ENCODE results near the gene SPNS1. TPM values are rescaled to one million over a fixed set of nuclear protein-coding genes. Genes with fewer than 3 reads are reported as not detected.
"Not testable (repeated sequence)": the region's sequence is repeated elsewhere in the genome, so short reads cannot be mapped to it uniquely, and the experiment has no call there.

Gene SPNS1
- total RNA-seq, 1 experiment from 2014 or later, result 22.1 TPM

DNA sequence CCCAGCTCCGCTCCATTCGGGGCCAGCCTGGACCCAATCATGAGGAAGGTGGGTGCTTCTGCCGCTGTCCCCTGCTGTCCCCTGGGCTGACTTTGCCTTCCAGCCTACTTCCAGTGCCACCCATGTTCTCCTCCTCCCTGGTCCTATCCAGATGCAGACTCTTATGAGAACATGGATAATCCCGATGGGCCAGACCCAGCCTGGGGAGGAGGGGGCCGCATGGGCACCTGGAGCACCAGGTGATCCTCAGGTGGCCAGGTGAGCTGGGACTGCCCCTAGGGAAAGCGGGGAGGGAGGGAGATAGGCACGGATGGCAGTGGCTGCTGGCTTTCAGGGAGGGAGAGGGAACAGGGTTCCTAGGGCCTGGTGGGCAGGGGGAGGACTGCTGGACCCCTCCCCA lies 35.9 kb upstream of the SPNS1 start:
- no peak for DNase-seq
- Histone ChIP-seq H3K4me3 (no peak overlapping the region), H3K9me3 (replicated peaks) (no peaks in the 10 kb centered on the region), H3K4me1 (no peaks in the 10 kb centered on the region), H3K36me3 (no peaks in the 10 kb centered on the region), H3K27me3 (no peaks in the 10 kb centered on the region), H3K27ac (no peak overlapping the region)

DNA sequence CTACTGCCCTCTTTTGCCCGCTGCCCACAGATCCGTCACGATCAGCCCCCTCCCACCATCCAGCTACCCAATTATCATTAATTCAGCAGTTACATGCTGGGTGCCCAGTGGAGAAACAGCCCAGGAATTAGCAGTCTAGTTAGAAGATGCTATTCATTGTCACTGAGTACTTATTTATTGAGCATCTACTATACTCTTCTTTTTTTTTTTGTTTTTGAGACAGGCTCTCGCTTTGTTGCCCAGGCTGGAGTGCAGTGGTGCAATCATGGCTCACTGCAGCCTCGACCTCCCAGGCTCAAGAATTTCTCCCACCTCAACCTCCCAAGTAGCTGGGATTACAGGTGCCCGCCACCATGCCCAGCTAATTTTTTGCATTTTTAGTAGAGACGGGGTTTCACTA lies 34.8 kb upstream of the SPNS1 start:
- H3K27ac ChIP-seq; H3K4me1 ChIP-seq; DNase-seq; H3K27me3 ChIP-seq; H3K9me3 ChIP-seq (replicated peaks); H3K4me3 ChIP-seq; H3K36me3 ChIP-seq: not testable (repeated sequence)

DNA sequence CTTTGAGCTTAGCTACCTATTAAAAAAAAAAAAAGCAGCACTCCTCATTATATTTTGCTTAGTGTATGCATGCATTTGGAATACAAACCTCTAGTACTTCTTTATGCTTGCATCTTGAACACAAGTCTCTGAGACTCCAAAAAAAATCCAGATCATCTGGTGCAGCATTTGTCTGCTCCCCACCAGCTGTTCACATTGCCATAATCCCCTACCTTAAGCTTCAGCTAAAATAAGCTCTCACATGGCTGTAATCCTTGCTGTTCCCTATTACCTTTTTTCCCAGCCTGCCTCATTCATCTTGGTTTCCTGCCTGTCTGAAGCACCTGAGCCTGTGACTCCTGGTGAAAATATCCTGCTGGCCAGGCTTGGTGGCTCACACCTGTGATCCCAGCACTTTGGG lies 31.3 kb upstream of the SPNS1 start:
- Histone ChIP-seq H3K4me1 (no peaks in the 10 kb centered on the region), H3K36me3 (no peaks in the 10 kb centered on the region), H3K4me3 (no peak overlapping the region), H3K9me3 (replicated peaks) (no peaks in the 10 kb centered on the region), H3K27ac (no peak overlapping the region), H3K27me3 (no peaks in the 10 kb centered on the region)
- peak in 1 of 2 experiments; percentile 44 for DNase-seq

DNA sequence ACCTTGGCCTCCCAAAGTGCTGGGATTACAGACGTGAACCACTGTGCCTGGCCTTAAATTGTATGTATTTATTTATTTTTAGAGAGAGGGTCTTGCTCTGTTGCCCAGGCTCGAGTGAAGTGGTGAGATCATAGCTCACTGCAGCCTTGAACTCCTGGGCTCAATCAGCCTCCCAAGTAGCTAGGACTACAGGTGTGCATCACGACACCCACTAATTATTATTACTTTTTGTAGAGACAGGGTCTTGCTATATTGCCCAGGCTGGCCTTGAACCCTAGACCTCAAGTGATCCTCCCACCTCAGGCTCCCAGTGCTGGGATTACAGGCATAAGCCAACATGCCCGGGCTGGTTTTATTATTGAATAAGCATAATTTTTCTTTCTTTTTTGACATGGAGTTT lies 27.9 kb upstream of the SPNS1 start:
- H3K4me3 ChIP-seq, result no peak overlapping the region
- no peak for DNase-seq
- H3K9me3 ChIP-seq (replicated peaks), result no peaks in the 10 kb centered on the region
- H3K27ac ChIP-seq, result no peak overlapping the region
- no peaks in the 10 kb centered on the region for H3K36me3 ChIP-seq
- no peaks in the 10 kb centered on the region for H3K27me3 ChIP-seq
- H3K4me1 ChIP-seq, result no peaks in the 10 kb centered on the region

DNA sequence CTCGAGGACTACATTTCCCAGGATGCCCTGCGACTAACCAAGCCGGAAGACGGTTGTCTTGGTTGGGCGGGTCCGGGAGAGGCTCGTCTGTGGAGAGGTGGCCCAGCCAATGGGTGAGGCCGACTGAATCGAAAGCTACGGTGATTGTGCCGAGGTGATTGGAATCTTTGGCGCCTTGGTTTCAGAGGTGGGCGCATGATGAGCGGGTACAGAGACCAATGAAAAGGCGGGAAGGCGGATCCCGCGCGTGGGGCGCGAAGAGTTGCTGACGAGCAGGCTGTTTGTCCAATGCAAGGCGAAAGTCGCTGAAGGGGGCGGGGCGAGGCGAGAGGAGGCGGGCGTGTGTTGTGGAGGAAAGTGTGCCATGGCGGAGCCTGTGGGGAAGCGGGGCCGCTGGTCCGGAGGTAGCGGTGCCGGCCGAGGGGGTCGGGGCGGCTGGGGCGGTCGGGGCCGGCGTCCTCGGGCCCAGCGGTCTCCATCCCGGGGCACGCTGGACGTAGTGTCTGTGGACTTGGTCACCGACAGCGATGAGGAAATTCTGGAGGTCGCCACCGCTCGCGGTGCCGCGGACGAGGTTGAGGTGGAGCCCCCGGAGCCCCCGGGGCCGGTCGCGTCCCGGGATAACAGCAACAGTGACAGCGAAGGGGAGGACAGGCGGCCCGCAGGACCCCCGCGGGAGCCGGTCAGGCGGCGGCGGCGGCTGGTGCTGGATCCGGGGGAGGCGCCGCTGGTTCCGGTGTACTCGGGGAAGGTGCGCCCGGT lies 23.7 kb upstream of the SPNS1 start, which contains the start of gene NFATC2IP:
Gene NFATC2IP, plus strand, starts transcription at position 290 of the 762 bp plus-strand sequence. Its CDS starts 75 bp downstream, at position 365.
- peak; percentile 99 for DNase-seq
- no peaks in the 10 kb centered on the region for H3K27me3 ChIP-seq
- H3K36me3 ChIP-seq, result peaks cover 15% of the 10 kb centered on the region

DNA sequence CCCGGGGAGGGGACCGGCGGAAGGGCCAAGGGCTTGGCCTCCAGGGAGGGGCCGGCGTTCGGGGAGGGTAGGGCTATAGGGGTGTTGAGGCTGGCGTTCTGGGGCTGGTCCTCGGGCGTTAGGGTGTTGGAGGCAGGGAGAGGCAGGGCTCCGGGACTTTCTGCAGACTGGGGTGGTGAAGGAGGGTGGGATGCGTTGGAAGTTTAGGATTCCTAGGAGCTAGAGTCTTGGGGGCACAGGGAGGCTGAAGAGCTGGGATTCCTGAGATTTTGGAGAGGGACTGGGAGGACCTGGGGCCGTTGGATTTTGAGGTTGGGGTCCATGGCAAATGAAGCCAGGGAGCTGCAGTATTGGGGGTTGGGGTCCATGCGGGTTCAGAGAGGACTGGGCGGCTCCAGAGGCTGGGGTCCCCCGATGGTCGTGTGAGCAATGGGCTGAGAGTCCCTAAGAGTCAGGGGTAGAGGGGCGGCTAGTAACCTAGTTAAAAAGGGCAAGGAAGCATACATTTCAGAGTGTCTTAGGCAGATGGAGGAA lies 23.1 kb upstream of the SPNS1 start:
- no peaks in the 10 kb centered on the region for H3K4me1 ChIP-seq
- DNase-seq, result peak; percentile 26 to 28
- peak overlapping the region; percentile 87 for H3K4me3 ChIP-seq
- peaks cover 18% of the 10 kb centered on the region for H3K36me3 ChIP-seq
- H3K27ac ChIP-seq, result peak overlapping the region; percentile 53
- no peaks in the 10 kb centered on the region for H3K27me3 ChIP-seq
- H3K9me3 ChIP-seq (replicated peaks), result no peaks in the 10 kb centered on the region

More for the DNA sequence above, 23.7 kb upstream of the SPNS1 start, which contains the start of gene NFATC2IP:
- Histone ChIP-seq H3K4me3 (peak within 1 kb of the TSS; percentile 87), H3K27ac (peak within 1 kb of the TSS; percentile 53), H3K4me1 (no peaks in the 10 kb centered on the region), H3K9me3 (replicated peaks) (no peaks in the 10 kb centered on the region)

DNA sequence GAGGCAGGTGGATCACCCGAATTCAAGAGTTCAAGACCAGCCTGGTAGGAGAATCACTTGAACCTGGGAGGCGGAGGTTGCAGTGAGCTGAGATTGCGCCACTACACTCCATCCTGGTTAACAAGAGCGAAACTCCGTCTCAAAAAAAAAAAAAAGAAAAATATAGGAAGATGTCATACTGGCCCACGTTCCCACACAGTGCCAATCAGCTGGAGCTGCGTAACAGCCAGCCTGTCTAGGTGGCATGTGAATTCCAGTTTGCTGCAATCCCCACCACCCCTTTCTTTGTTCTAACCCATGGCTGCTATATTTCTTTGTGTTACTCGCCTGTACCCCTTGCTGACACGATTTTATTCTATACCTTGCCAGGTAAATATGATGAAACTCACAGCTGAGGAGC lies 16.4 kb upstream of the SPNS1 start:
- H3K4me1 ChIP-seq, result no peaks in the 10 kb centered on the region
- H3K27ac ChIP-seq, result no peak overlapping the region
- peaks cover 30% of the 10 kb centered on the region for H3K36me3 ChIP-seq
- DNase-seq, result no peak
- H3K27me3 ChIP-seq, result no peaks in the 10 kb centered on the region
- H3K4me3 ChIP-seq, result no peak overlapping the region
- no peaks in the 10 kb centered on the region for H3K9me3 ChIP-seq (replicated peaks)

DNA sequence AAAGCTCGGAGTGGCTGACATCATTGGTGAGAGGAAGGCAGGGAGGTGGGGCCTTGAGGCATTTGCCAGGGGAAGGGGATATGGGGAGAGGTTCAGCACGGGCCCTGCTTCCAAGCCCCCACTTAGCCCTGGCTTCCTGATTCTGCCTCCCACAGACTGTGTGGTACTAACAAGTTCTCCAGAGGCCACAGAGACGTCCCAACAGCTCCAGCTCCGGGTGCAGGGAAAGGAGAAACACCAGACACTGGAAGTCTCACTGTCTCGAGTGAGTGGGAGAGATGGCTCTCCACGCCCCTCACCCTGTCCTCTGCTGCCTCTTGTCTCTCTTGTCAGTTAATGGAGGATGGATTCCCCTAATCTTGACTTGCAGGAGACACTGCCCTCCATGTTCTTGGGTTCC lies 15.7 kb upstream of the SPNS1 start:
- Histone ChIP-seq H3K27ac (no peak overlapping the region), H3K9me3 (replicated peaks) (no peaks in the 10 kb centered on the region), H3K36me3 (peaks cover 26% of the 10 kb centered on the region), H3K27me3 (no peaks in the 10 kb centered on the region), H3K4me3 (no peak overlapping the region), H3K4me1 (no peaks in the 10 kb centered on the region)
- DNase-seq, result no peak

DNA sequence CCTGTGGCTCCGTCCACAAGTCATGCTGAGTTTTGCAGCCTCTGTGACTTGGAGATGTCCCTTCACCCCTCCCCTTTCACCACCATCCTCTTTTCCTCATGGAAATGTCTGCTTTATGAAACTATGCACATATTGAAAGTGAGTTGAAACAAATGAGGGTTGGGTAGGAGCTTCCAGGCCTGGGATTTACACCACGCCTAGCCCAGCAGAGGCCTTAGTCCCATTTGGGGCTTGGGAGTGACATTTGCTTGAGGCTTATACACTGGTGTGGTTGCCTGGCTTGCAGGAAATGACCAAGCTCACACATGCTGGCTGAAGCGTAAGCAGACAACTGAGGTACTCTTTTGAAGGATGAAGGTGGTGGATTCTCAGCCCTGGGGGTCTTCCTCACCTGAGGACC lies 10.5 kb upstream of the SPNS1 start:
- no peak for DNase-seq
- H3K9me3 ChIP-seq (replicated peaks), result no peaks in the 10 kb centered on the region
- H3K27me3 ChIP-seq, result no peaks in the 10 kb centered on the region
- peaks cover 17% of the 10 kb centered on the region for H3K36me3 ChIP-seq
- H3K27ac ChIP-seq, result no peak overlapping the region
- H3K4me3 ChIP-seq, result no peak overlapping the region
- no peaks in the 10 kb centered on the region for H3K4me1 ChIP-seq

DNA sequence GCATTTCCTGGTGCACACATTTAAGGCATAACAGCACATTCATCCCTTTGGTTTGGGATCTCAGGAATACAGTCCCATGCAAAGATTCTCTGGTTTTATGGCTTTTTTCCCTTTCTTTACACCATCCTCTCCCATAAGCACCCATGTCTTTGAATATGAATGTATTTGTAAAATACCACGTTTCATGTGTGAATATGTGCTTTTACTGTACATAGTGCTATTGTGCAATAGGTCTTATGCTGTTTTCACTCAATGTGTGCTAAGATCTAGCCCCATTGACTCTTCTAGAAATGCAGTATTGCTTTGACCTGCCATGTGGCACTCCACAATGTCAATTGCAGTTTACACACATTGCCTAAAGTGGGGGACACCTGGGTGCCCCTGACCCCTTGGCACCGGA lies 10.1 kb upstream of the SPNS1 start:
- H3K9me3 ChIP-seq (replicated peaks), result no peaks in the 10 kb centered on the region

DNA sequence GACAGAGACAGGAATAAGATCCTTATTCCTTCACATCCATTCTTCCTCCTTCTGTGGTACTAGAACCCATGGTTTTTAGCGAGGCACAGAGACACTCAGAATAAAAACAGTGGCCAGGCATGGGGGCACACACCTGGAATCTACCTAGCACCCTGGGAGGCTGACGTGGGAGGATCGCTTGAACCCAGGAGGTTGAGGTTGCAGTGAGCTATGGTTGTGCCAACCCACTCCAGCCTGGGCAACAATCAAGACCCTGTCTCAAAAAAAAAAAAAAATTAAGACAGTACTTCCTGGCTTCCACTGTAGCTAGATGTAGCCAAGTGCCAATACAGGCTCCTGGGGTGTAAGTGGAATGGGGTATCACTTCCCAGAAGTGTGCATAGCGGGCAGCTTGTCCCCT lies 7.4 kb upstream of the SPNS1 start:
- Histone ChIP-seq H3K9me3 (replicated peaks) (no peaks in the 10 kb centered on the region), H3K36me3 (peaks cover 9% of the 10 kb centered on the region), H3K27ac (no peak overlapping the region), H3K4me3 (no peak overlapping the region), H3K27me3 (no peaks in the 10 kb centered on the region), H3K4me1 (no peaks in the 10 kb centered on the region)
- DNase-seq, result no peak

More for the DNA sequence above, 10.1 kb upstream of the SPNS1 start:
- no peak overlapping the region for H3K4me3 ChIP-seq
- H3K4me1 ChIP-seq, result no peaks in the 10 kb centered on the region
- H3K27ac ChIP-seq, result no peak overlapping the region
- DNase-seq, result no peak
- no peaks in the 10 kb centered on the region for H3K27me3 ChIP-seq
- H3K36me3 ChIP-seq, result peaks cover 17% of the 10 kb centered on the region

DNA sequence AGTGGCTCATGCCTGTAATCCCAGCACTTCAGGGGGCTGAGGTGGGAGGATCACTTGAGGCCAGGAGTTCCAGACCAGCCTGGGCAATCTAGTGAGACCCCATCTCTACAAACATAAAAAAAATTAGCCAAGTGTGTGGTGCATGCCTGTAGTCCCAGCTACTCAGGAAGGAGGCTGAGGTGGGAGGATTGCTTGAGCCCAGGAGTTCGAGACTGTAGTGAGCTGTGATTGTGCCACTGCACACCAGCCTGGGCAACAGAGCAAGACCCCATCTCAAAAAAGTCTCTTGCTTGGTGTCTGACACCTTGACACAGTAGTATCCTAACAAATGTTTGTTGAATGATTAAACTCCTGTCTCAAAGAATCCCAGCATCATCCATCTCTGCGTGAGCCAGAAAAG lies 4.9 kb upstream of the SPNS1 start:
- not testable (repeated sequence) for H3K27me3 ChIP-seq; H3K36me3 ChIP-seq; H3K4me3 ChIP-seq; H3K27ac ChIP-seq; H3K9me3 ChIP-seq (replicated peaks); H3K4me1 ChIP-seq; DNase-seq

DNA sequence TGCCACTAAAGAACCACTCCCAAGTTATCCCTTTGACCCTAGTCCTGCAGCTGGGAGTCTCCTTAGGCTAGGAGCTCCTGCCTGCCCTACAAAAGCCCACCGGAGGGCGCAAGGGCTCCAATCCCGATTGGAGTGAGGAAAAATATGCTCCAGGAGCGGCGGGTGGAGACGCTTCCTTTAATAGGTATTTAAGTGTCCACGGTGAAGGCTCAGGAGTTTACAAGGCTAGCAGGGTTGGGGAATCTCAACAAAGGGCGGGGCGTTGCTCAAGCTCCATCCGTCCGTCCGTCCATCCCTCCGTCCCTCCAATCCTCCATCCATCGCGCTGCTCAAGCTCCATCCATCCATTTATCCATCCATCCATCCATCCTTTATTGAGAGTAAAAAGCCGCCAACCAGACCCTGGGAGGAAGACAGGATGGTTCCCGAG lies 556 bp upstream of the SPNS1 start:
- no peaks in the 10 kb centered on the region for H3K9me3 ChIP-seq (replicated peaks)
- H3K36me3 ChIP-seq, result no peaks in the 10 kb centered on the region
- H3K4me3 ChIP-seq, result peak overlapping the region; percentile 83
- H3K4me1 ChIP-seq, result no peaks in the 10 kb centered on the region
- peak overlapping the region; percentile 54 for H3K27ac ChIP-seq
- H3K27me3 ChIP-seq, result no peaks in the 10 kb centered on the region
- DNase-seq, result peak; percentile 73 to 74

DNA sequence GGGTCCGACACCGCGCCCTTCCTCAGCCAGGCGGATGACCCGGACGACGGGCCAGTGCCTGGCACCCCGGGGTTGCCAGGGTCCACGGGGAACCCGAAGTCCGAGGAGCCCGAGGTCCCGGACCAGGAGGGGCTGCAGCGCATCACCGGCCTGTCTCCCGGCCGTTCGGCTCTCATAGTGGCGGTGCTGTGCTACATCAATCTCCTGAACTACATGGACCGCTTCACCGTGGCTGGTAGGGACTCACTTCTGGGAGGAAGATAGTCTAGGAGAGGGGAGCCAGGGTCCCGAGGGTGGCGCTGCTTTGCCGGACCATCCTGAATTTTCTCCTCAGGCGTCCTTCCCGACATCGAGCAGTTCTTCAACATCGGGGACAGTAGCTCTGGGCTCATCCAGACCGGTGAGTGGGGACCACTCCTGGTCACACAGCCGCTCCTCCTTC lies 601 bp downstream of the SPNS1 start:
- Histone ChIP-seq H3K4me3 (peak overlapping the region; percentile 83), H3K4me1 (no peaks in the 10 kb centered on the region), H3K9me3 (replicated peaks) (no peaks in the 10 kb centered on the region), H3K27me3 (no peaks in the 10 kb centered on the region), H3K36me3 (no peaks in the 10 kb centered on the region), H3K27ac (peak overlapping the region; percentile 54; the same call in 1 of the 2 replicates)
- no peak for DNase-seq

DNA sequence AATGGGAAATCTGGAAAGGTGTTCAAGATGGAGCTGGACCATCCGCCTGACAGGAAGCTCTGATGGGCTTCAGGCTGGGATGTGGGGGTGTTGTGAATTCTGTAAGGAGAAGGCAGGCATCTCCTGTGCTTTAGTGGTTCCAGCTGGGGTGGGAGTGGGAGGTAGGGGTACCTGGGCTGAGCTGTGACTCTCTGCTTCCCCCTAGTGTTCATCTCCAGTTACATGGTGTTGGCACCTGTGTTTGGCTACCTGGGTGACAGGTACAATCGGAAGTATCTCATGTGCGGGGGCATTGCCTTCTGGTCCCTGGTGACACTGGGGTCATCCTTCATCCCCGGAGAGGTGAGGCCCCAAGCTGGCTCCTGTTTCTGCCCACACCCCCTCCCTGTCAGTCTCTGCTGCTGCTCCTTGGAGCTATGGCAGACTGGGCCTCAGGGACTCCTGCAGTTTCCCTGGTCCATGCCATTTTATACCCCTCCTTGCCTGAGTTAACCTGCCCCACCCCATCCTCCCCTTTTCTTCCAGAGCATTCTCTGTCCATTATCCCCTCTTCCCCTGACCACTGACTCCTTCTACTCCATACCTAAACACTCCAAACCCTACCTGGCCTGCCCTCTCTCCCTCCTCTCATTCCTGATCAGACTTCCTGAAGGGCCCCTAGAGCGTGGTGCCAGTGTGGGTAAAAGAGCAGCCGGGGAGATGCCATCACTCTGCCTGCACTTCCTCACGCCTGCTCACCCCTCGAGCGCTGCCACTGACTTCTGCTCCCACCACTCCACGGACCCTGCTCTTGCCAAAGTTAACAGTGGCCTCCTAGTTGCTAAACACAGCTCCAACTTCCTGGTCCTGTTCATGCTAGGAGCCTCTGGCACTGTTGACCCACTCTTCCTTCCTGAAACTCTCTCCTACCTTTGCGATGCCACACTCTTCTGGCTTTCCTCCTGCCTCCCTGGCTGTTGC lies 3.4 kb downstream of the SPNS1 start:
- no peaks in the 10 kb centered on the region for H3K4me1 ChIP-seq
- H3K36me3 ChIP-seq, result no peaks in the 10 kb centered on the region
- H3K9me3 ChIP-seq (replicated peaks), result no peaks in the 10 kb centered on the region
- H3K27ac ChIP-seq, result no peak overlapping the region
- no peaks in the 10 kb centered on the region for H3K27me3 ChIP-seq
- no peak overlapping the region for H3K4me3 ChIP-seq
- DNase-seq, result no peak

Measured in SJCRH30 (cell line).